Smooth muscle cell (in vitro differentiated cells): ENCODE data around the gene EFCC1. TPM values are rescaled to one million over a fixed set of nuclear protein-coding genes. Genes with fewer than 3 reads are reported as not detected.

Experiments
- DNase-seq: peaks from one replicate; lab custom pipeline; 2025; ENCODE audit not compliant: unreplicated experiment; lab: John Stamatoyannopoulos, UW
- H2AFZ ChIP-seq: fragments of 200-600 bp; sonication (generic); 2 replicates; pipeline ENCODE4 v1.6.0; 2016; ENCODE audit warnings: antibody characterized with exemption, low read depth, mild to moderate bottlenecking
- H3F3A ChIP-seq: fragments of 200-600 bp; sonication (generic); 2 replicates; pipeline ENCODE4 v1.6.0; 2017; ENCODE audit warnings: antibody characterized with exemption, low read depth
- H3K27ac ChIP-seq: fragments of 200-600 bp; sonication (generic); 2 replicates; pipeline ENCODE4 v1.5.1; 2016; ENCODE audit warnings: low read depth, mild to moderate bottlenecking
- H3K27me3 ChIP-seq: fragments of 200-600 bp; sonication (generic); 2 replicates; pipeline ENCODE4 v1.6.1; 2016; ENCODE audit warnings: low read depth, mild to moderate bottlenecking
- H3K36me3 ChIP-seq: fragments of 200-600 bp; sonication (generic); 2 replicates; pipeline ENCODE4 v1.5.1; 2016; ENCODE audit warnings: low read depth
- H3K4me1 ChIP-seq: fragments of 200-600 bp; sonication (generic); 2 replicates; pipeline ENCODE4 v1.5.1; 2016; ENCODE audit warnings: low read depth
- H3K4me2 ChIP-seq: fragments of 200-600 bp; sonication (generic); 2 replicates; pipeline ENCODE4 v1.6.0; 2016; ENCODE audit warnings: mild to moderate bottlenecking
- H3K4me3 ChIP-seq: fragments of 200-600 bp; sonication (generic); 2 replicates; pipeline ENCODE4 v1.5.1; 2016; ENCODE audit warnings: mild to moderate bottlenecking
- H3K79me2 ChIP-seq: fragments of 200-600 bp; sonication (generic); 2 replicates; pipeline ENCODE4 v1.6.0; 2016; ENCODE audit warnings: low read depth, mild to moderate bottlenecking
- H3K9ac ChIP-seq: fragments of 200-600 bp; sonication (generic); 2 replicates; pipeline ENCODE4 v1.6.0; 2016; ENCODE audit warnings: low read depth
- H3K9me3 ChIP-seq: fragments of 200-600 bp; sonication (generic); replicated peaks from 2 replicates; pipeline ENCODE4 v1.5.1; 2016; ENCODE audit warnings: low read depth
- H4K20me1 ChIP-seq: fragments of 200-600 bp; sonication (generic); 2 replicates; pipeline ENCODE4 v1.6.0; 2016; ENCODE audit warnings: low read depth
- WGBS: methylation state at CpG from one replicate; pipeline ENCODE4 v1.1.7; 2016; ENCODE audit warnings: low lambda C conversion rate; 5-methylcytosine and 5-hydroxymethylcytosine counted together
- polyA plus RNA-seq: library from polyadenylated mRNA; unstranded; fragments of >200 nt; fragmentation: Nextera tagmentation; extraction: Ambion mirVana; gene quantifications from 2 replicates; pipeline ENCODE4 v1.2.1, GENCODE V29; 2016
- total RNA-seq: library from RNA; depleted of rRNA; stranded (reverse); fragments of >200 nt; gene quantifications from 2 replicates; pipeline ENCODE4 v1.2.3, GENCODE V29; 2014
- TF ChIP-seq, protein P1 (sequence below): fragments of 200-600 bp; sonication (generic); IDR thresholded peaks from 2 replicates; pipeline ENCODE4 v1.5.1; 2017; ENCODE audit warnings: borderline replicate concordance, mild to moderate bottlenecking, antibody characterized with exemption; ENCODE audit not compliant: insufficient read depth, poor library complexity, severe bottlenecking

The EFCC1 gene
- total and polyA plus RNA-seq, 2 experiments from 2014 or later = 0.26 TPM; not detected in 1

DNA sequence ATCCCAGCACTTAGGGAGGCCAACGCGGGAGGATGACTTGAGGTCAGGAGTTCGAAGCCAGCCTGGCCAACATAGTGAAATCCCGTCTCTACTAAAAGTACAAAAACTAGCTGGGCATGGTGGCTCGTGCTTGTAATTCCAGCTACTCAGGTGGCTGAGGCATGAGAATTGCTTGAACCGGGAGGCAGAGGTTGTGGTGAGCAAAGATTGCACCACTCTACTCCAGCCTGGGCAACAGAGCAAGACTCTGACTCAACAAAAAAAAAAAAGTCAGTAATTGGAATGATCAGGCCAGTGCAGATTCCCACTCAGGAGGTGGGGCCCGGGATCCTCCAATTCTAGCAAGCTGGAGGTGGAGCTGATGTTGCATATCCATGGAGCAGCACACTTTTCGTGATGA, 12.8 kb upstream of the EFCC1 start:
- H2AFZ ChIP-seq = no peak overlapping the region
- H3K4me1 ChIP-seq = peaks cover 11% of the 10 kb centered on the region
- no peaks in the 10 kb centered on the region for H3K79me2 ChIP-seq
- TF ChIP-seq, protein P1, sequence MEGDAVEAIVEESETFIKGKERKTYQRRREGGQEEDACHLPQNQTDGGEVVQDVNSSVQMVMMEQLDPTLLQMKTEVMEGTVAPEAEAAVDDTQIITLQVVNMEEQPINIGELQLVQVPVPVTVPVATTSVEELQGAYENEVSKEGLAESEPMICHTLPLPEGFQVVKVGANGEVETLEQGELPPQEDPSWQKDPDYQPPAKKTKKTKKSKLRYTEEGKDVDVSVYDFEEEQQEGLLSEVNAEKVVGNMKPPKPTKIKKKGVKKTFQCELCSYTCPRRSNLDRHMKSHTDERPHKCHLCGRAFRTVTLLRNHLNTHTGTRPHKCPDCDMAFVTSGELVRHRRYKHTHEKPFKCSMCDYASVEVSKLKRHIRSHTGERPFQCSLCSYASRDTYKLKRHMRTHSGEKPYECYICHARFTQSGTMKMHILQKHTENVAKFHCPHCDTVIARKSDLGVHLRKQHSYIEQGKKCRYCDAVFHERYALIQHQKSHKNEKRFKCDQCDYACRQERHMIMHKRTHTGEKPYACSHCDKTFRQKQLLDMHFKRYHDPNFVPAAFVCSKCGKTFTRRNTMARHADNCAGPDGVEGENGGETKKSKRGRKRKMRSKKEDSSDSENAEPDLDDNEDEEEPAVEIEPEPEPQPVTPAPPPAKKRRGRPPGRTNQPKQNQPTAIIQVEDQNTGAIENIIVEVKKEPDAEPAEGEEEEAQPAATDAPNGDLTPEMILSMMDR = no peak
- no peaks in the 10 kb centered on the region for H3K9me3 ChIP-seq
- H3F3A ChIP-seq = no peaks in the 10 kb centered on the region
- no peak for DNase-seq
- H3K4me3 ChIP-seq = no peak overlapping the region
- H3K27me3 ChIP-seq = peaks cover under 1% of the 10 kb centered on the region
- 94% methylated on average over 8 of the region's 8 CpGs for WGBS
- no peak overlapping the region for H3K4me2 ChIP-seq
- no peaks in the 10 kb centered on the region for H4K20me1 ChIP-seq
- H3K9ac ChIP-seq = no peak overlapping the region
- H3K36me3 ChIP-seq = no peaks in the 10 kb centered on the region
- H3K27ac ChIP-seq = no peak overlapping the region

DNA sequence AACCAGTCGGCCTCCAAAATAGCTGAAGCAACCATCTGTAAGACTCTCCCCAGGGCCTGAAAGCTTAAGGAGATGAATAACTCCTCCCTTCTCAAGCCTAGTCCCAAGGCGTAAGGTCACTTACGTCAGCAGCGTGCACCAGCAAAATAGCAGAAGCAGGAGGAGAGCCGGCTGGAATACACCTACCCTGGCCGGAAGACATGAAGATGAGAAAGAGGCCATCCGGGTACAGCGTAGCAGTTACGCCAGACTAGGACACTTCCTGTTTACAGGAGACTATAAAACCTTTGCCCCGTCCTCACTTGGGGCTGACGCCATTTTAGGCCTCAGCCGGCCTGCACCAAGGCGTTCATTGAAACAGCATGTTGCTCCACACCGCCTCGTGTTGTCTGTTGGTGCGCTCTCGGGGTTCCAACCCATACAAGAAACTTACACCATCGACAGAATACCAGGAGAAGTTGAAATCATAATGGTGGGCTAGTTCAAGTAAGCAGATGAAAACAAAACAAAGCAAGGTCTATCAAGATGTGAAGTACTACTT, 9.7 kb upstream of the EFCC1 start:
- no peaks in the 10 kb centered on the region for H3F3A ChIP-seq
- no peak overlapping the region for H2AFZ ChIP-seq
- no peaks in the 10 kb centered on the region for H3K9me3 ChIP-seq
- DNase-seq = no peak
- WGBS = 97% methylated on average over 18 of the region's 18 CpGs
- no peaks in the 10 kb centered on the region for H3K79me2 ChIP-seq
- H3K27me3 ChIP-seq = peaks cover 15% of the 10 kb centered on the region
- no peak overlapping the region for H3K27ac ChIP-seq
- H3K4me2 ChIP-seq = no peak overlapping the region
- no peaks in the 10 kb centered on the region for H4K20me1 ChIP-seq
- no peaks in the 10 kb centered on the region for H3K36me3 ChIP-seq
- peaks cover 17% of the 10 kb centered on the region for H3K4me1 ChIP-seq
- no peak overlapping the region for H3K4me3 ChIP-seq
- H3K9ac ChIP-seq = no peak overlapping the region
- TF ChIP-seq, protein P1 = no peak

DNA sequence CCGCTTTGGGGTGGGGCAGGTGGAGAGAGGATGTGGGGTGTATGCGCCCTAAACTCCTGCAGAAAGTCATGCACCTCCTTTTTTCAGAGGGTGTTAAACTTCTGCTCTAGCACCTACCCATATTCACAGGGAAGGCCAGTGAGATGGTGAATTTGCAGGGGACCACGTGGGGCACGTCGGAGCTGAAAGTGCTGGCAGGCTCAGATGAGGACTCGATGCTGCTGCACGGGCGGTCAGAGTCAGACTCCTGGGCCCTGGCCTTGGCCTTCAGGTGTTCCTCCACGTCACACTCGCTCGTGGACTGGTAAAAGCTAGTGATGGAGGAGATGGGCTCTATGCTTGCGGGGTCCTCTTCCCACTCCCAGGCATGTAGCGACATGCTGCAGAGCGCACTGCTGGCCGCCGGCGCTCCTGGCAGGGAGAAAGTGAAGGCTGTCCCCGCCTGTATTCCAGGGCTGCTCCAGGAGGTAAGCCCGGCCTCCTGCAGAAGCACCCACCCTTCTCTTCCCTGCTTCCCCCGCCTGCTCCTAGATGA, 8.1 kb upstream of the EFCC1 start:
- Histone ChIP-seq H3K27ac (no peak overlapping the region), H3K27me3 (peaks cover 22% of the 10 kb centered on the region), H2AFZ (peak overlapping the region; percentile 64), H3F3A (no peaks in the 10 kb centered on the region), H3K4me3 (peak overlapping the region; percentile 56), H3K4me2 (peak overlapping the region; percentile 86), H3K79me2 (no peaks in the 10 kb centered on the region), H3K9ac (no peak overlapping the region), H4K20me1 (no peaks in the 10 kb centered on the region), H3K9me3 (no peaks in the 10 kb centered on the region), H3K4me1 (peaks cover 18% of the 10 kb centered on the region), H3K36me3 (no peaks in the 10 kb centered on the region)
- TF ChIP-seq, protein P1 = no peak
- 44% methylated on average over 20 of the region's 20 CpGs for WGBS
- no peak for DNase-seq

DNA sequence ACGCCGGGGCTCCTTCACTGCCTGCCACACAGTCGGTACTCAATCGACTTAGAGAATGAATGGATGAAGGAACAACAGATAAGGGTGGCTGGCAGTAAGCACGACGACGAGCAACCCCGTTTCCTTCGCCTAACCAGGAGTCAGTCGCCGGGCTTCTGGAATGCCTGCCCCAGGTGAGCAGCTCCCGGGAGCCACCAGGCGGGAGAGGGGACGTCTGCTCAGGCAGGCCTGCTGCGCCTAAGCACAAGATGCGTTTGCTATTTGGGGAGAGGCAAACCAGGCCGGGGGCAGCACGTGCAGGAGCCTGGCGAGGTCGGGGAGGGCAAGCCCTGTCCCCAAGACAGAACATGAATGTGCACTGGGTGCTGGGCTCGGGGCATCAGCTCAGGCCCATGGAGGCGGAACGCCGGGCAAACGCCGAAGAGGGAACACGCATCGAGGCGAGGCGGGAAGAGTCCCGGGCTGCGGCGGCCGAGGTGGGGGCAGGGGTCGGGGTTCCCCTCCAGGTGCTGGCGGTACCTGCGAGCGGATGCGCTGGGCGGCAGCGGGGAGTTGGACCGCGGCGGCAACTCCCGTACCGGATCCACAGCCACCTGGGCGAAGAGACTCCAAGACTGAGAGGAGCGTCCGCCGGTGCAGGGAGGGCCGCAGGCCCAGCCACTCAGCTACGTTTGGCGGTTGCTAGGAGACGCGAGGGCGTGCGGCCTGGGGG, 7.5 kb upstream of the EFCC1 start, which contains the start of gene CFAP92:
CFAP92 (minus strand) TSS at position 616 of the 712 bp plus-strand sequence. CDS start 772 bp downstream, outside the sequence.
- Histone ChIP-seq H3K4me3 (peak within 1 kb of the TSS; percentile 56), H3K36me3 (no peaks in the 10 kb centered on the region), H3K27ac (no peak within 1 kb of the TSS), H3F3A (no peaks in the 10 kb centered on the region), H3K27me3 (peaks cover 28% of the 10 kb centered on the region), H2AFZ (peak within 1 kb of the TSS; percentile 64), H3K9me3 (no peaks in the 10 kb centered on the region), H4K20me1 (no peaks in the 10 kb centered on the region), H3K9ac (peak within 1 kb of the TSS; percentile 30), H3K4me1 (peaks cover 24% of the 10 kb centered on the region), H3K79me2 (no peaks in the 10 kb centered on the region), H3K4me2 (peak within 1 kb of the TSS; percentile 86)
- DNase-seq = peak; percentile 59
- TF ChIP-seq, protein P1 = no peak
- 6% methylated on average over 45 of the region's 57 CpGs for WGBS
